Activated gamma-delta T cell (primary cell): ENCODE results near the gene ATP6V0C.
A peak's percentile ranks its signal among the peaks of the same experiment; 100 is the strongest.

ENCODE experiments used
- DNase-seq: peaks from one replicate; lab custom pipeline; 2025; lab: John Stamatoyannopoulos, UW
- total RNA-seq, 2 donors: gene quantifications; one replicate each; lab custom pipeline; 2026; lab: John Stamatoyannopoulos, UW

The ATP6V0C gene
- total RNA-seq, result 0.79 to 1.1 reads per million in 2 donors

GRCh38 chr16:2513405-2514332, at the start of gene ATP6V0C:
ATP6V0C (plus strand) TSS chr16:2513952; CDS start chr16:2514104, 152 bp downstream.
- DNase-seq, result peak; percentile 90

- no peak for DNase-seq
Observed at GRCh38 chr16:2464333-2464732, 49.4 kb upstream of the ATP6V0C start.

DNA sequence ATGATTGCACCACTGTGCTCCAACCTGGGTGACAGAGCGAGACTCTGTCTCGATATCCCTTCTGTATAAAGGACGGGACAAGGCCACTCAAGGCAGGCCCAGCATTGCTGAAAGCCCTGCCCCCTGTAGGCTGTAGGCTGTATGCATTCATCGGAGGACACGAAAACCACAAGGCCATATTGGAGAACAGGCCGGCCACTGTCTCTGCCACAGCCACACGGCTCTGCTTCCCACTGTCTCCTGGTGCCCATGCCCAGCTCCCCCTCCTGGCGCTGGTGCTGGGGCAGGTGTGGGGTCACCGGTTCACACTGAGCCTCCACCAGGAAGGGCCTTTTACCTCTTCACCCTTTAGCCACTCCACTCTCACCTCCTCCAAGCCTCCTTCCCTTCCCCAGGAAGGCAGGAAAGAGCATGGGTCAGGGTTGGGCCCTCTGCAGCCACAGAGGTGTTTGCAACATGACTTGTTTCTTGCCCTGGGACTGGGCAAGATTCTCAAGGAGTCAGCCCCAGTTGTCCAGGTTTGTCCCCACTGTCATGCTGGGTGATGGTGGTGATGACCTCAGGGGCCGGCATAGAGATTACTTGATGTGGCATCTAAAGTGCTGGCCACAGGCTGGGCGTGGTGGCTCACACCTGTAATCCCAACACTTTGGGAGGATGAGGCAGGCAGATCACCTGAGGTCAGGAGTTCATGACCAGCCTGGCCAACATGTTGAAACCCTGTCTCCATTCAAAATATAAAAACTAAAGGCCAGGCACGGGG, 47.9 kb upstream of the ATP6V0C start:
- no peak for DNase-seq

DNA sequence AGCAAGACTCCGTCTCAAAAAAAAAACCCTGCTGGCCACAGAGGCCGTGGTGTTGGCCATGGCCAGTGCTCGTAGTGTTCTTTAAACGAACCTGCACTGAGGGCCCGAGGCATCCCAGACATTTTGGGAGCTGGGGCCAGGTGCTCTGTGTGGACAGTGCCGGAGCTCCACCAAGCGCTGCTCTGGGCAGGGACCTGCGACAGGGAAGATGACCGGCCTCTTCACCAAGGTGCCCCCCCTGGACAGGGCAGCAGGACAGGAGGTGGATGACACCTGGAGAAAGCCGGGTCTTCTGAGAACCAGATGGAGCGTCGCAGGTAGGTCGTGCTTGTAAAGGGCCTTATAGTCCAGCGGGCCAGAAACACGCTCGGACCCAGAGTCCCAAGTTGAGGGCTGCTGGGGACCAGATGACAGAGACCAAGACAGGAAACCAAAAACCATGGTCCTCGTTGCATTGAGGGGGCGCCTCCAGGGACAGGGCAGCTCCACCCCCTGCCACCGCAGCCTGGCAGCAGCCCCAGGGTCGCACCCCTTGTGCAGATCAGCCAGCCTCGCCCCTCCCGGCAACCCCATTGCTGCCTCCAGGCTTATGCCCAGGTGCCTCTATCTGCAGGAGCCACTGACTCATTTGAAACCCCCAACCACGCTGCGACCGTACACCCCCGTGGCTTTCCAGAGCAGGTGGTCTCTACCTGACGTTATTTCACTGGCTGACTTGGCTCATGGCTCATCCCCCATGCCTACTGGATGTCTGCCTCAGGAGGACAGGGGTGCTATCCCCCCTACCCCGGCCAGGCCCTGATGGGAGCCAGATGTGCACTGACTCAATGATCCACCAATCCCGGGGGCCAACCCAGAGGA, 46.9 kb upstream of the ATP6V0C start:
- DNase-seq, result no peak

GRCh38 chr16:2467528-2468232, 46.1 kb upstream of the ATP6V0C start:
- no peak for DNase-seq

DNA sequence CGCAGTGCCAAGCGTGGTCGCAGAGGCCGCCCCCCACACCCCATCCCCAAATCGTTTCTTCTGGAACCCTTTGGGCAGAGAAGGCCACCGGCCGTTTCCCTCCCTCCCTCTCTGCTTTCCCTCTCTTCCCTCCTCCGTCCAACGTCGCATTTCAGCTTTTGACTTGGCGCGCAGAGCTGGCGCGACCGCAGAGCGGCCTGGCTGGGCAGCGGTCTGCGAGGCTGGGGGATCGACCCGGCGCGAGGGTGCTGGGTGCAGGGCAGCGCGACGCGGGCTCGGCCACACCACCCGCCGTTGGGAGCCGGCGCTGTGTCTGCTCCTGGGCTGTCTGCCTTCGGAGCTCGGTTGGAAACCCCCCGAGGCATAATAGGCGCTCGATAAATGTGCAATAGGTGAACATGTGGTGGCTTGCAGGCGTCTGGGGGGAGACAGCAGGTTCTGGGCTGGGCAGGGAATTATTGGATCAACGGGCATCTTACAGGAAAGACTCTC, 45.5 kb upstream of the ATP6V0C start:
- no peak for DNase-seq

- no peak for DNase-seq
Observed at GRCh38 chr16:2468725-2469398, 44.9 kb upstream of the ATP6V0C start.

- no peak for DNase-seq
Observed at GRCh38 chr16:2469399-2470233, 44.1 kb upstream of the ATP6V0C start.

DNA sequence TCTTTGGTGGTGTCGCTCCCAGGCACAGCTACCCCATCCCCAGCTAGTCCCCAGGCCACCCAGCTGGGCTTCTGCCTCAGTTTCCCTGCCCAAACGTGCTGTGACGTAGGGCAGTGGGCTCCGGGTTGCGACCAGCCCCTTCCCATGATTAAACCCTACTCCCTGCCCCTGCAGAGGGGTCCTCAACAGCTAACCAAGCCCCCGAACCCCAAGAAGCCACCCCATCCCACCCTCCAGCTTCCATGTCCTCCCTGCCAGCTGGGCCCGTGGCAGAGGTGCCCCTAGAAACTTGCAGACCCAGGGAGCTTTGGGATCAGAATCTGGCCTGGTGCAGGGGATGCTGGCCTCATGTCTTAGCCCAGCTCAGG, 43.5 kb upstream of the ATP6V0C start:
- DNase-seq, result no peak

- DNase-seq, result no peak
Observed at GRCh38 chr16:2470603-2471015, 43.1 kb upstream of the ATP6V0C start.

DNA sequence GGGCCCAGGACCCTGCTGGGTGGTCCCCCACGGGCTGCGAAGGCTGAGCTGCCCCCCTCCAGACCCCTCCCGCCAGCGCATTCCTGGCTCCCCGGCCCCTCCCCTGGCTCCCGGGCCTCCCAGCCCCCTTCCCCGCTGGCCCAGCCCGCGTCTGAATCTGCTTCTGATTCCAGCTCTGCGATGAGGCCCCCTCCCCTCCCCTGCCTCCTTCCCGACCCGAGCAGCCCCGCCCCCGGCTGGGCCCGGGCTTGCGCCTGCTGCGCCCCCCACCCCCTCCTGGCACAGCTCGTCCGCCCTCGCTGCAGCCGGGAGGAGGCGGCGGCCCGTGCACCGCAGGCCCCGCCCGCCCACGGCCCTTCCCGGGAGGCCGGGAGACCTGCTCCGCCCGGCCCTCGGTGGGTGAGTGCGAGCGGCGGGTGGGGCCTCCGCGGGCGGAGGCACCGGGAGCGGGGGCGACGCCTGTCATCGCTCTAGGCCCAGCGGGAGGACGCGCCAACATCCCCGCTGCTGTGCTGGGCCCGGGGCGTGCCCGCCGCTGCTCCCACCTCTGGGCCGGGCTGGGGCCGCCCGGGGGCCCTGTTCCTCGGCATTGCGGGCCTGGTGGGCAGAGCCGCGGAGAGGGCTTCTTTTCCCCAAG, 42.6 kb upstream of the ATP6V0C start, which contains the start of gene NTN3:
NTN3 (plus strand) TSS at position 282 of the 637 bp plus-strand sequence. CDS start 405 bp downstream, outside the sequence.
- DNase-seq, result no peak

- no peak for DNase-seq
Observed at GRCh38 chr16:2471653-2472487, 41.9 kb upstream of the ATP6V0C start.

DNA sequence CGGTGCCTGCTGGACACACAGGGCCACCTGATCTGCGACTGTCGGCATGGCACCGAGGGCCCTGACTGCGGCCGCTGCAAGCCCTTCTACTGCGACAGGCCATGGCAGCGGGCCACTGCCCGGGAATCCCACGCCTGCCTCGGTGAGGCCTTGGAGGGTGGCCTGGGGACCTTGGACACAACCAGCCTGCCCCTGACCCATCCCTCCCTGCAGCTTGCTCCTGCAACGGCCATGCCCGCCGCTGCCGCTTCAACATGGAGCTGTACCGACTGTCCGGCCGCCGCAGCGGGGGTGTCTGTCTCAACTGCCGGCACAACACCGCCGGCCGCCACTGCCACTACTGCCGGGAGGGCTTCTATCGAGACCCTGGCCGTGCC, 41.3 kb upstream of the ATP6V0C start:
- no peak for DNase-seq

GRCh38 chr16:2472885-2473445, 40.8 kb upstream of the ATP6V0C start:
- no peak for DNase-seq

- DNase-seq, result no peak
Observed at GRCh38 chr16:2473446-2473926, 40.3 kb upstream of the ATP6V0C start.

GRCh38 chr16:2473999-2474876, 39.5 kb upstream of the ATP6V0C start:
- DNase-seq, result peak; percentile 36
